LoVo (cell line): ENCODE data around the gene SNCG.
"Not testable (repeated sequence)": the region's sequence is repeated elsewhere in the genome, so short reads cannot be mapped to it uniquely, and the experiment has no call there.

Experiments
- DNase-seq: peaks from one replicate; pipeline ENCODE4 v3.0.0-alpha.2; 2016; ENCODE audit warnings: low spot score

SNCG gene

GRCh38 chr10:86945361-86946212 lies 12.8 kb upstream of the SNCG start:
- DNase-seq: no peak

DNA sequence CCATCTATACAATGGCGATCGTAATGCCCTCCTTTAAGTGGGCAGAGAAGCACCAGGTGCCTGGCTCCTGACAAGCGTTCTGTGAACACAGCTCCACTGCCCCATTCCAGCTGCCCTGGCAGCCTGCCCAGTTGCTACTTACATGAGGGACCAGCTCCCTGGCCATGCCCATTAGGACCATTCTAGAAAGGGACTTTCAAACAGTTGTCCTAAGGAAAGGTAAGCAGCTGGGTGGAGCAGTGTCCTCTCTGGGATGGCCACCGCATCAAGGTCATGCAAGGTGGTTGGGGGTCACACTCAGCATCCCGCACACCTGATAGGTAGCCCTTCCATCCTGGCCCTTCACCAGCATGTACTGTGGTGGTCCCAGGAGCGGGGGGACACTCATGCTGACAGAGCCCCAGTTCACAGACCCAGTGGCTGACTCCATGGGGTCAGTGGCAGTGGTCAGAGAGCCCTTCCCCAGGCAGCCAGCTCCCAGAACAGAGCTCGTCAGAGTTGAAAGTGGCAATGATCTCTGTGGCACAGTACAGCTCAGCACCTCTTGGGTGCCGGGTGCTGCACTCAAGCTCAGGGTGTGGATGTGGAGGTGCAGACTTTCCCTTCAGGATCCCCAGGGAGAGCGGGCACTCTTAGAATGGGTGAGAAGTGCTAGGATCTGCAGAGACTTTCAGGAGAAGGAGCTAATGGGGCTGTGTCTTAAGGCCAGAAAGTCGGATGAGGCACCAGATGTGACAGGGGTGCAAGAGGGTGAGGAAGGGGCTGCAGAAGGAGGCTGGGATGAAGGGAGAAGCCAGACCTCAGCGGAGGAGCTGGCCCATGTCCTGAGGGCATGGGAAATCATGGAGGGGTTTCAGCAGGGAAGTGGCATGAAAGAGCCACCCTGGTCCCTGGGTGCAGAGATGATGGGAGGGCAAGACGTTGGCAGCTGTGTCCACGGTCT lies 11.9 kb upstream of the SNCG start:
- DNase-seq: no peak

DNA sequence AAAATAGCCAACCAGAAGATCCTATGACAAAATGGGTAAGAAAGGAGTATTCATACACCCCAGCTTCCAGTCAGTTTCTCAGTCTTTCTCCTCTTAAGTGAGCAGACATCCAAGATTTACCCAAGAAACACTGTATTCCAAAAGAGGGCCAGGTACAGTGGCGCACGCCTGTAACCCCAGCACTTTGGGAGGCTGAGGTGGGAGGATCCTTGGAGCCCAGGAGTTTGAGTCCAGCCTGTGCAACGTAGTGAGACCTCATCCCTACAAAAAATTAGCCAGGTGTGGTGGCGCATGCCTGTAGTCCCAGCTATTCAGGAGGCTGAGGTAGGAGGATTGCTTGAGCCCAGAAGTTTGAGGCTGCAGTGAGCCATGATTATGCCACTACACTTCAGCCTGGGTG lies 10.6 kb upstream of the SNCG start:
- not testable (repeated sequence) for DNase-seq

GRCh38 chr10:86950349-86950748 lies 8.1 kb upstream of the SNCG start:
- no peak for DNase-seq

- DNase-seq: no peak
Measured at GRCh38 chr10:86951184-86951761, 7.1 kb upstream of the SNCG start.

DNA sequence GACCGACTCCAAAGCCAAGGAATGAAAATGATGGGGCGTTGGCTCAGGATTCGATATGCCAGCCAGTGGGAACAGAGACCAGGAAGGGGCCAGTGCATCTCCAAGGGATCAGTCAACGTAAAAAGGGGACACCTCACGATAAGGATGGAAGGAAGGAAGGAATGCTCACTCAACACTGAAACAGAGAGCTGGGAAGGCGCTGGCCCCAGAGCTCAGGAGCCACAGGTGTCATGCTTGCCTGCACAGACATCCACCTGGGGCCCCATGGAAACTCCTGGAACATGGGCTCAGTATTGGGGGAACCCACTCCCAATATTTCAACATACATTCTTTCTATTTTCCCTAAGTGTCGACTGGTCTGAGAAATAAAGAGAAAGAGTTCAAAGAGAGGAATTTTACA lies 6.3 kb upstream of the SNCG start:
- DNase-seq: no peak

DNA sequence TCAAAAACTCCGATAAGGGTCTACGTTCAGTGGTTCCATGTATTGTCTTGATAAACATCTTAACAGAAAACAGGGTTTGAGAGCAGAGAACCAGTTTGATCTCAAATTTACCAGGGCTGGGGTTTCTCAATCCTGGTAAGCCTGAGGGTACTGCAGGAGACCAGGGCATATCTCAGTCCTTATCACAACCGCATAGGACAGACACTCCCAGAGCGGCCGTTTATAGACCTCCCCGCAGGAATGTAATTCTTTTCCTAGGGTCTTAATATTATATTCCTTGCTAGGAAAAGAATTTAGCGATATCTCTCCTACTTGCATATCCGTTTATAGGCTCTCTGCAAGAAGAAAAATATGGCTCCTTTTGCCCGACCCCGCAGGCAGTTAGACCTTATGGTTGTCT lies 5.7 kb upstream of the SNCG start:
- not testable (repeated sequence) for DNase-seq

- DNase-seq: no peak
Measured at GRCh38 chr10:86953747-86954680, 4.4 kb upstream of the SNCG start.

- DNase-seq: no peak
Measured at GRCh38 chr10:86954681-86955500, 3.5 kb upstream of the SNCG start.

GRCh38 chr10:86955501-86956194 lies 2.8 kb upstream of the SNCG start:
- DNase-seq: no peak

DNA sequence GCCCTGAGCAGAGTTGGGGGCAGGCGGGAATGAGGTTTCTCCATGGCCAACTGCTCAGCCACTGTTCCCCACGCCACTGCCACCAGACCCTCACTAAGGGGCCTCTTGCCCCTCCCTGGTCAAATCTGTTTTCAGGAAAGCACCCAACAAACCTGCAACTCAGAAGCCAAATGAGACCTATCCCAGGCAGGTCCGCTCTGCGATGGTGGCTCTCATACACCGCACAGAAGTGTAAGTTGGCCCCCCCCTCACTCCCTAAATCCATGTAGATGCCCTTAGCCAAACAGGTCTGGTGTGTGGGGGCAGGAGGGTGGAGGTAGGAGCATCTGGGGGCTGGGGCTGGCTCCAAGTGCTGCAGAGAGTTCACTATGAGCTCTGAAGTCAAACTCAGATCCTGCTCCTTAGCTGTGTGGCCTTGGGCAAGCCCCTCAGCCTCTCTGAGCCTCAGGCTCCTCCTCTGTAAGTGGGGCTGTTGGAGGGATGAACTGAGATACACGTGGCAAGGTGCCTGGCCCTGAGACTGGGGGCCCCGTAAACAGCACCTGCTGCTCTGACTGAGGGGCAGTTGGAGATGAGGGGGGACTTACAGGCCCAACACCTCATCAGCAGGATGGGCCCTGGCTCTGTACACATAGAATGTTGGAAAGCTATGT lies 2.1 kb upstream of the SNCG start:
- no peak for DNase-seq

- DNase-seq: no peak
Measured at GRCh38 chr10:86956848-86957448, 1.5 kb upstream of the SNCG start.

GRCh38 chr10:86957471-86958115 lies 806 bp upstream of the SNCG start, which contains the start of gene MMRN2:
Gene MMRN2 (minus strand): TSS chr10:86957615. CDS start chr10:86957541, 74 bp downstream.
- DNase-seq: no peak

DNA sequence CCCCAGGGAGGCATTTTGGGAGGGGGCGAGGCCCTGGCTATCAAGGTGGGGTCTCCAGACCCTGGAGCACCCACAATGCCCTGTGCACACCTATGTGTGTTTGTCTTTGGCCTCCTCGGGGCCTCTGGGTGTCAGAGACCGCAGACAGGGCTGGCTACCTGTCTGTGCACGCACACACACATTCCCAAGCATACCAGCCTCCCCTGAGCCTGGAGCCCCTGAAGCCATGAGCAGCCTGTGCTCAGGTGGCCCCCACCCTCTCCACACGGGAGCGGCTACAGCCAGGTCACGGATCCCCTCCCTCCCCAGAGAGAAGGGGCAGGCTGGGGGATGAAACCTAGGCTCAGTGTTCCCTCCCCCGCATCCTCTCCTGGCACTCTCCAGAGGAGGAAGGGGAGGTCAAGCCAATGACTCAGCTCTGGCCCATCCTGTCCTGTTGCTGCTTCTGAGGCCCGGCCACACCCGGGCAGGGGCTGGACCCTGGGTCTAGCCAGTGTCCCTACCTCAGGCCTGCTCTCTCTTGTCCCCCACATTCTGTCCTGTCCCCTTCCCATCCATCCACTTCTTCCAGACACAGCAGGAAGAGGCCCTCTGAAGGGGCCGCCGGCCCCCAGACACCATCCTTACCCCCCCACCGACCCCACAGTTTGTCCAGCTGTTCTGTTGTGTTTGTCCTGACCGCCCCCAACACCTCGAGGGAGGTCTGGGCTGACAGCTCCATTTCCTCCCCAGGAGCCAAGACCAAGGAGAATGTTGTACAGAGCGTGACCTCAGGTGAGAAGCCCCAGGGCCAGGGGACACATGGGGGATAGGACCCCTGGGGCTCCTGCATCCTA lies 720 bp downstream of the SNCG start:
- no peak for DNase-seq

GRCh38 chr10:86959737-86960002 lies 1.3 kb downstream of the SNCG start:
- no peak for DNase-seq

- DNase-seq: no peak
Measured at GRCh38 chr10:86960003-86960862, 1.8 kb downstream of the SNCG start.
